ENCODE results near the gene SYNDIG1.

DNA sequence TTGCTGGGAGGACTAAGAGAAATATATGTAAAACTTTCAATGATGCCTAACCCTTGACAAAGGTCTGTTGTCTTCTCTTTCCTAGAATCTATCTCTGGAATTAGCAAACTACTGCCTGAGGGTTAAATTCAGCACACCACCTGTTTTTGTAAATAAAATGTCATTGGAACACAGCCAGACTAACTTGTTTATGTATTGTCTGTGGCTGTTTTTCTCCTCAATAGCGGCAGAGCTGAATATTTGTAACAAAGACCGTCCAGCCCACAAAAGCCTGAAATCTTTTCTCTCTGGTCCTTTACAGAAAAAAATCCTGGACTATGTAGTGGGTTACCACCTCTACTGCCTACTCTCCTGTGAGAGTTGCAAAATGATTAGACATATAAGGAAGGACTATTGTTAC, 33.3 kb upstream of the SYNDIG1 start:
- no peak for TF ChIP-seq POLR2A (IDR thresholded peaks at IDR 0.05)
- no peak for TF ChIP-seq CTCF (IDR thresholded peaks at IDR 0.05)

Data from lower leg skin (tissue), 3 donors.